Measurements from ENCODE around the gene VAV3. TPM values are rescaled to one million over a fixed set of nuclear protein-coding genes. Genes with fewer than 3 reads are reported as not detected.

Gene VAV3
- total and polyA plus RNA-seq, 9 of the 15 experiments (the other 6 are each of a cell fraction or from before 2014, with no cell fraction given) = not detected

DNA sequence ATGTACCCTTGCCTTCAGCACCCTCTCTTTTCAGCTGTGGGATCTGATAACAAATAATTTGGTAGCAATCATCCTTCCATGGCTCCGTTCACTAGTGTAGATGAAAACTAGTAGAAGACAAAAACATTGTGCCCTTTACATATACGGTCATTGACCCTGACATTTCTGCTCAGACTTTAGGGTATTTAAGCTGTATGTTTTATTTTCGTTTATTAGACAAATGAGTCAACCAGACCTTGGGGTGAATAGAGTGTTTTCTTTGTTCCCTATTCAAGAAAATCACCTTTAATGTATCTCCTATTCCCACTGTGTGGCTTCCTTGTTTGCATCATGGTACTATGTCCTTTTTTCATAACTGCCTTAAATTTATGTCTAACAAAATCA is 187.3 kb downstream of the VAV3 start:
- H3K4me3 ChIP-seq = no peak overlapping the region
- 0% methylated on average over 3 of the region's 3 CpGs for WGBS (ENCODE audit: insufficient coverage, low coverage, missing lambda C conversion rate)
- no peak overlapping the region for H3K9ac ChIP-seq (ENCODE audit: insufficient read depth in 1 of 2, low read depth in 2 of 2, low read length in 2 of 2)
- no peaks in the 10 kb centered on the region for H3K9me3 ChIP-seq (replicated peaks; ENCODE audit: control insufficient read depth, insufficient read depth, low read depth, low read length)
- H3K27me3 ChIP-seq (ENCODE audit: control insufficient read depth in 2 of 2, insufficient read depth in 2 of 2, low read length in 2 of 2) = no peaks in the 10 kb centered on the region
- POLR2A ChIA-PET = no interaction called here
- no peaks in the 10 kb centered on the region for H3K36me3 ChIP-seq (ENCODE audit: control insufficient read depth, insufficient read depth, low read length)
- BruUV-seq (replicated peaks) = no TSS peak
- in situ Hi-C loops (cut with MboI) = loop anchor here (5.0 to 25.0 kb wide), 2 partner anchors 350 to 860 kb away; no protein-coding TSS in a partner anchor
- H4K20me1 ChIP-seq (replicated peaks; ENCODE audit: control insufficient read depth, insufficient read depth, low read length) = no peaks in the 10 kb centered on the region
- H2AFZ ChIP-seq (ENCODE audit: low read depth, low read length) = no peak overlapping the region
- no peak overlapping the region for H3K27ac ChIP-seq (ENCODE audit: extremely low read depth, low read depth, low read length)
- CTCF ChIA-PET (ENCODE audit: low intra/inter-chr PET ratio) = interaction anchor here (0.6 kb wide), 1 partner anchor 701 kb away, joined by 3 read pairs; no protein-coding TSS in a partner anchor
- no peak overlapping the region for H3K4me2 ChIP-seq (ENCODE audit: insufficient read depth, low read length)
- ATAC-seq = no peak
- H3K4me1 ChIP-seq (replicated peaks in 1 of 2; ENCODE audit: control insufficient read depth in 2 of 2, insufficient read depth in 2 of 2, low read length in 2 of 2) = no peaks in the 10 kb centered on the region
- no peaks in the 10 kb centered on the region for H3K79me2 ChIP-seq (ENCODE audit: control insufficient read depth, insufficient read depth, low read length)
- H3K9me1 ChIP-seq (ENCODE audit: control insufficient read depth, insufficient read depth, low read length) = no peaks in the 10 kb centered on the region
- intact Hi-C loops (cut with micrococcal nuclease) = no loop called here
- FAIRE-seq = no peak
- DNase-seq (ENCODE audit: extremely low read depth in 1 of 4, low spot score in 3 of 4) = no peak
- TF ChIP-seq ZNF121 (CRISPR knock-in tag; conservative IDR thresholded peaks at IDR 0.05) = no peak
- TF ChIP-seq ZBTB7A (IDR thresholded peaks at IDR 0.05; ENCODE audit: borderline replicate concordance, control insufficient read depth, low read depth, low read length) = no peak
- TF ChIP-seq CREB1 (IDR thresholded peaks at IDR 0.05) = no peak
- no peak for TF ChIP-seq CREB1 (CRISPR knock-in tag; IDR thresholded peaks at IDR 0.05)
- TF ChIP-seq, protein P1, sequence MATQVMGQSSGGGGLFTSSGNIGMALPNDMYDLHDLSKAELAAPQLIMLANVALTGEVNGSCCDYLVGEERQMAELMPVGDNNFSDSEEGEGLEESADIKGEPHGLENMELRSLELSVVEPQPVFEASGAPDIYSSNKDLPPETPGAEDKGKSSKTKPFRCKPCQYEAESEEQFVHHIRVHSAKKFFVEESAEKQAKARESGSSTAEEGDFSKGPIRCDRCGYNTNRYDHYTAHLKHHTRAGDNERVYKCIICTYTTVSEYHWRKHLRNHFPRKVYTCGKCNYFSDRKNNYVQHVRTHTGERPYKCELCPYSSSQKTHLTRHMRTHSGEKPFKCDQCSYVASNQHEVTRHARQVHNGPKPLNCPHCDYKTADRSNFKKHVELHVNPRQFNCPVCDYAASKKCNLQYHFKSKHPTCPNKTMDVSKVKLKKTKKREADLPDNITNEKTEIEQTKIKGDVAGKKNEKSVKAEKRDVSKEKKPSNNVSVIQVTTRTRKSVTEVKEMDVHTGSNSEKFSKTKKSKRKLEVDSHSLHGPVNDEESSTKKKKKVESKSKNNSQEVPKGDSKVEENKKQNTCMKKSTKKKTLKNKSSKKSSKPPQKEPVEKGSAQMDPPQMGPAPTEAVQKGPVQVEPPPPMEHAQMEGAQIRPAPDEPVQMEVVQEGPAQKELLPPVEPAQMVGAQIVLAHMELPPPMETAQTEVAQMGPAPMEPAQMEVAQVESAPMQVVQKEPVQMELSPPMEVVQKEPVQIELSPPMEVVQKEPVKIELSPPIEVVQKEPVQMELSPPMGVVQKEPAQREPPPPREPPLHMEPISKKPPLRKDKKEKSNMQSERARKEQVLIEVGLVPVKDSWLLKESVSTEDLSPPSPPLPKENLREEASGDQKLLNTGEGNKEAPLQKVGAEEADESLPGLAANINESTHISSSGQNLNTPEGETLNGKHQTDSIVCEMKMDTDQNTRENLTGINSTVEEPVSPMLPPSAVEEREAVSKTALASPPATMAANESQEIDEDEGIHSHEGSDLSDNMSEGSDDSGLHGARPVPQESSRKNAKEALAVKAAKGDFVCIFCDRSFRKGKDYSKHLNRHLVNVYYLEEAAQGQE (IDR thresholded peaks at IDR 0.05; ENCODE audit: borderline replicate concordance) = no peak
- TF ChIP-seq, protein P1 (CRISPR knock-in tag; IDR thresholded peaks at IDR 0.05; ENCODE audit: low read depth) = no peak
- no peak for TF ChIP-seq ZNF780A (CRISPR knock-in tag; IDR thresholded peaks at IDR 0.05)
- TF ChIP-seq SREBF1 (IDR thresholded peaks at IDR 0.05; ENCODE audit: borderline replicate concordance, low read depth, low read length) = no peak
- no peak for TF ChIP-seq JUND (IDR thresholded peaks at IDR 0.05; ENCODE audit: borderline replicate concordance, low read depth, low read length)
- no peak for TF ChIP-seq JUND (tag; IDR thresholded peaks at IDR 0.05; ENCODE audit: borderline replicate concordance, low read depth, low read length)
- no peak for TF ChIP-seq NBN (IDR thresholded peaks at IDR 0.05; ENCODE audit: low read depth)
- no peak for TF ChIP-seq ZNF551 (CRISPR knock-in tag; IDR thresholded peaks at IDR 0.05)
- TF ChIP-seq LARP7 (IDR thresholded peaks at IDR 0.05) = no peak
- TF ChIP-seq GATAD2B (IDR thresholded peaks at IDR 0.05; ENCODE audit: borderline replicate concordance) = no peak
- TF ChIP-seq, protein P2, sequence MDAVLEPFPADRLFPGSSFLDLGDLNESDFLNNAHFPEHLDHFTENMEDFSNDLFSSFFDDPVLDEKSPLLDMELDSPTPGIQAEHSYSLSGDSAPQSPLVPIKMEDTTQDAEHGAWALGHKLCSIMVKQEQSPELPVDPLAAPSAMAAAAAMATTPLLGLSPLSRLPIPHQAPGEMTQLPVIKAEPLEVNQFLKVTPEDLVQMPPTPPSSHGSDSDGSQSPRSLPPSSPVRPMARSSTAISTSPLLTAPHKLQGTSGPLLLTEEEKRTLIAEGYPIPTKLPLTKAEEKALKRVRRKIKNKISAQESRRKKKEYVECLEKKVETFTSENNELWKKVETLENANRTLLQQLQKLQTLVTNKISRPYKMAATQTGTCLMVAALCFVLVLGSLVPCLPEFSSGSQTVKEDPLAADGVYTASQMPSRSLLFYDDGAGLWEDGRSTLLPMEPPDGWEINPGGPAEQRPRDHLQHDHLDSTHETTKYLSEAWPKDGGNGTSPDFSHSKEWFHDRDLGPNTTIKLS (IDR thresholded peaks at IDR 0.05; ENCODE audit: borderline replicate concordance, low read depth) = no peak
- TF ChIP-seq SIX5 (IDR thresholded peaks at IDR 0.05; ENCODE audit: borderline replicate concordance in 1 of 2, insufficient read depth in 1 of 2, low read depth in 1 of 2, low read length in 2 of 2) = no peak
